ENCODE results near the gene CAMK2B.
A peak's percentile ranks its signal among the peaks of the same experiment; 100 is the strongest.

The CAMK2B gene

GRCh38 chr7:44257213-44257612 lies 68.2 kb downstream of the CAMK2B start:
- no peak for DNase-seq (ENCODE audit: low read depth)

GRCh38 chr7:44256459-44256858 lies 68.9 kb downstream of the CAMK2B start:
- no peak for DNase-seq (ENCODE audit: low read depth)

- DNase-seq (ENCODE audit: low read depth) = no peak
These were observed 73.5 kb downstream of the CAMK2B start for GRCh38 chr7:44251881-44252280.

DNA sequence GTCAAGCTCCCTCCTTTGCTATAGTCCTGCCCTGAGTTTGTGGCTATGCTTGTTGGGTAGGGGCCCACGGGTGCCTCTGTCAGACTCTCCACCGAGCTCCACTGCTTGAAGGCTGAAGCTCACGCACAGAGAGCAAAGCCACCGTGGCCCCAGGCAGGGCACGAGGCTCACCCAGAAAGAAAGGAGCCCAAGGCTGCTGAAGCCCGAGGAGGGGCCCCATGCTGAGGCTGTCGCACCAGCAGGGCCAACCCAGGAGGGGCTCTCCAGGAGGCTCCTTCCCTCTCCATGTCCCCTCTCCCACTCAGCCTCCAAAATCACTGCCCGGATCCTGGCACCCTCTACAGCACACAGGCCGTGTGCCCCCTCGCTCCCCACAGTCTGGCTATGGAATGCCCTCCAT lies 74.1 kb downstream of the CAMK2B start:
- DNase-seq (ENCODE audit: low read depth) = no peak

DNA sequence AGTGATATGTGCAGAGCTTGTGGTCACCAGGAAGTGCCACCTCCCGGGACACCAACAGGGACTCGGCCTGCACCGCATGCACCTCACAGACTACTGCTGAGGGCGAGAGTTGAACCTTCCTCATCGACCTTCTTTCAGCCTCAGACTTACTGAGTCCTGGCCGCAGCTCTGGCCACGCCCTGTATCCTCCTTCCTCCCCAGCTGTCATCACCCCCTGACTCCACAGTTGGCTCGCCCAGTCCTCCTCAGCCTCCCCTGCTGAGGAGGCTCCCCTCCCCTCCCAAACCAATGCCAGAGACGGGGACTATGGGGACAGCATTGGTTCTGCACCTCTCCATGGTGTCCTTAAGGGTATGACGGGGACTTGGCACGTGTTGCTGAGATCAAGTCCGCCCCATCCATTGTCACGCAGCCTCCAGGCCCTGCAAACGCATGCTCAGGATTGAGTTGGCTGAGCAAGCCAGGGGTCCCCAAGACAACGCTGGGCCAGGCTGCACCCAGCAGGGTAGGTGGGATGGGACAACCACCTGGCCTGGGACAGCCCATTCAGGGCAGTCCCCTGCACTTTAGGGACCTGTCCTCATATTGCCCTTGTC lies 75.7 kb downstream of the CAMK2B start:
- no peak for DNase-seq (ENCODE audit: low read depth)

GRCh38 chr7:44247868-44248651 lies 77.3 kb downstream of the CAMK2B start:
- DNase-seq (ENCODE audit: low read depth) = no peak

GRCh38 chr7:44246396-44247113 lies 78.8 kb downstream of the CAMK2B start:
- DNase-seq (ENCODE audit: low read depth) = no peak

- DNase-seq (ENCODE audit: low read depth) = no peak
These were observed 81.1 kb downstream of the CAMK2B start for GRCh38 chr7:44244282-44244681.

GRCh38 chr7:44242091-44242490 lies 83.3 kb downstream of the CAMK2B start:
- DNase-seq (ENCODE audit: low read depth) = no peak

- DNase-seq (ENCODE audit: low read depth) = peak; percentile 77
These were observed 84.3 kb downstream of the CAMK2B start for GRCh38 chr7:44240983-44241510.

DNA sequence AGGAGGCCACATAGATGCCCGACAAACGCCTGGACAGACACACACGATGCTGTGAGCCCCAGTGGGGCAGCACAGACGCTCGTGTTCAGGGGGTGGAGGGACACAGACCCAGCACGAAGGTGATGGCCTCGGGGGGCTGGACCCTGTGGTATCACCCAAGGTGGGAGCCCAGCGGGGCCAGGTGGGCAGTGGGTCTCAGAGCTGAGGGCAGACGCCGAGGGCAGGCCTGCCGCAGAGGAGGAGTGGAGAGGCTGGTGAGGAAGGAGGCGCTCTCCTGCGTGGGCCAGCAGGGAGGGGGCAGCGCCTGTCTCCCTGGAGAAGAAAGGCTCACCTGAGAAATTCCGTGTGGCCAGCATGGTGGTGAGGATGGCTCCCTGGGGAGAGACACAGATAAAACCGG lies 85.0 kb downstream of the CAMK2B start:
- DNase-seq (ENCODE audit: low read depth) = no peak

- DNase-seq (ENCODE audit: low read depth) = no peak
These were observed 86.0 kb downstream of the CAMK2B start for GRCh38 chr7:44239361-44239760.

DNA sequence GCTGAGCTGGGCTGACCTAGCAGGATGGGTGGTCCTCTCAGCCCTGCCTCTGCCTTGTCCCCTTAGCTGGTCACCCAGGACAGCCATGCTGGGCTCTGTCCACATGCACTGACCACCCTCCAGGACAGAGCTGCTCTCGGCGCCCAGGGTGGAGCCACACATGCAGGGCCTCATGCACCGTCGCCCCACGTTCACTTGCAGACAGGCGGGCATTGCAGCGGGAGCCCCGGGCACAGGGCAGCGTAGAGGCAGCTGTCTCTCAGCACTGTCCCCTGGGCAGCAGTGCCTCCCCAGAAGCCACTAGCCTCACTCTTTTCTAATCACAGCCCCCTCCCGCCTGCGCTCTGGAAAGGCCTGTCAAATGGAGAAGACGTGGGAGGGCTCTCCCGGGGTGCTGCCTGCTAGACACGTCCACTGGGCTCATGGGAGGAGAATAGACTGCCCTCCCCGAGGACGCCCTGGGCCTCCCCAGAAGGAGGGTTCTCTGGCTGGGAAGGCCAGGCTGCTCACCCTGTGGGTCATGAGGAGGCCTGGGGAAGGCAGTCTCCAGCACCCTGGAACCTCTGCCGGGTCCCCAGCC lies 87.2 kb downstream of the CAMK2B start:
- DNase-seq (ENCODE audit: low read depth) = no peak

- no peak for DNase-seq (ENCODE audit: low read depth)
These were observed 87.7 kb downstream of the CAMK2B start for GRCh38 chr7:44237696-44238095.

DNA sequence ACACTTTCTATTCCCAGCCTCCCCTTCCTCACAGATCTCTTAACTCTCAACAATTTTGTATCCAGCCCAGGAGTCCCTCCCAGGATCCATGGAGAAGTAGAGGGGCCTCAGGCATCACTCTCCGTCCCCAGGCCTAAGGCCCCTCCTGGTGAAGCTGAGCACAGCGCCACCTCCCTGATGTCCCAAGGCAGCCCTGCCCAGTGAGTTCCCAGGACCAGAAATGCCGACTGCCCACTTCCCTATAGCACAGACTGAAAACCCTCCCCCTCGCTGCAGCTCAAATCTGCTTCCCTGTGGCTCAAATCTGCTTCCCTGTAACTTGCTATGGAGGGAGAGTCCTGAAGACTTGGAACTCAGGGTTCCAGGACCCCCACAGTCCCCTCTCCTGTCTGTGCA lies 89.1 kb downstream of the CAMK2B start:
- no peak for DNase-seq (ENCODE audit: low read depth)

DNA sequence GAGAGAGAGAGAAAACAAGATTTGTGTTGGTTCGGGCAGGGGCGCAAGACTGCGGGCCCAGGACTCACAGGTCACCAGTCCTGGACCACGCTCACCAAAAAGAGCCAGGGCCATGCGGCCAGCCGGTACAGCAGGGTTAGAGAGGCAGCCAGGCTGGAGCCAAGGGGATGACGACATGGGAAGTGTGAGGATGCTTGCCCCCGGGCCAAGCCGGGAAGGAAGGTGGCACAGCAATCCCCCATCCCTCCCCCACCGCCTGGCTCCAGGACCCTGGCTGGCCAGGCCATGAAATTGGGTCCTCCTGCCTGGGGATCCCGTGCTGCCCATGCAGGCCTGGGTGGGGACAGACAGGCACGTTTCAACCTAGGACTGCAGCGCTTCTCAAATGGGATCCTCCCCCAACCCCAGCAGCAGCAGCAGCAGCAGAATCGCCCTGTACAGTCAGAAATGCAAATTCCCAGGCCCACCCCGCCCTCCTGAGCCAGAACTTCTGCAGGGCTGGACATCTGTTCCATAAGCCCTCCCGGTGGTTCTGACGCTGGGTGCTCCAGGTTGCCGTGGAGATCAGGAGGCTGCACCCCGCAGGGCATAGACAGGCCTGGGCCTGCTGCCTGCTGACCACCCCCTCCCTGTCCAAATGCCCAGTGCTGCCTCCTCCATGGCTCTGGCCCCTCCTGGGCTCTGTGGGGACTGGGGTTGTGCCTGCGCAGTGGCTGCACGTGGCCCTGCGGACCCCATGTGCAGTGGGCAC lies 89.6 kb downstream of the CAMK2B start:
- DNase-seq (ENCODE audit: low read depth) = no peak

- no peak for DNase-seq (ENCODE audit: low read depth)
These were observed 90.3 kb downstream of the CAMK2B start for GRCh38 chr7:44235066-44235465.

DNA sequence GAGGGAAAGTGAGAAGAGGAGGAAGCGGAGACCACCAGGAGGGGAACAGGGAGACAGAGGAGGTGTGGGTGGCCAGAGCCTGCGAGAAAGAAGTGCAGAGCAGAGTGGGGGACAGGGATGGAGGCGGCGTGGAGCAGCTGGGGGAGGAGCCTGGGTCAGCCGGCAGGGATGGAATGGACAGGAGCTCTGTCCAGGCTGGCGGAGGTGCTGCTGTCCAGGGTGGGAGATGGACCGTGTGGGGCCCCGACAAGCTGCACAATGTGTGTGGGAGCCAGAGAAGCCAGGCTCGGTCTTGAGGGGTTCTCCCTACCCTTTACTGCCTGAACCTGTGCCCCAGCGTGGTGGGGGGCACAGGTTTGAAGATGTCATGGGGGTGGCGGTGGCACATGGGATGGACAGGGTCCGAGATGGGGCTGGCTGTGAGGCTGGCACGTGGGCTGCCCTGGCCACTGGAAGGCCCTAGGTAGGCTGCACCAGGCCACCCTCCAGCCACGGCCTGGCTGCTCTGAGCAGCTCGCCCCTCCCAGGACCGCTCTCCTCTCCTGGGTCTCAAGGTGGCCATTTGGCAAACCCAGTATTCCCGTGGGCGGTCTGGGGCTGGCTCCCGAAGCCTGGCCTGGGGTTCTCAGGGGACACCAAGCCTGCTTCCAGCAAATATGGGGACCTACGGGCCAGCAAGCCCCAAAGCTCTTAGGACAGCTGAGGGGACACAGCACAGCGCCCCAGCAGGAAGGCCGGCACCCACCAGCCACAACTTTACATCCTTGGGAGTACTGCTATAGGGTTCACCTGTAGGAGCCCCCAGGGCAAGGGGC lies 92.3 kb downstream of the CAMK2B start:
- no peak for DNase-seq (ENCODE audit: low read depth)

DNA sequence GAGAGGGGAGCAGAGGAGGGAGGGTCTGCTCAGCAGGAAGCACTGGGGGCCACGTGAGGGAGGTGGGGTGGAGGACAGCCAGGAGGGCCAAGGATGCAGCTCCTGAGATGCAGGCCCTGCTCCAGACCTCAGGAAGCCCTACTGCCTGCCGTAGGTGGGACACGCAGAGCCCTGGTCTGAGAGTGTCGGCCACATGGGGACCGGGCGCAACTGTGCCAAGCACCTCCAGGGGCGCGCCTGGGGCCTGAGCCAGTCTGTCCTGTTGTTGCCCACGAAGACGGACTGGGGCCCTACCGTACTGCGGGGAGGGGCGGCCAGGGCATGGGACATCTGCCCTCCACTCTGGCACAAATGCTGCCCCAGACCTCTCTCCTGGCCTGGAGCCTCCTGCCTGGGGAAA lies 93.0 kb downstream of the CAMK2B start:
- DNase-seq (ENCODE audit: low read depth) = no peak

GRCh38 chr7:44231088-44231487 lies 94.3 kb downstream of the CAMK2B start:
- no peak for DNase-seq (ENCODE audit: low read depth)

- no peak for DNase-seq (ENCODE audit: low read depth)
These were observed 95.1 kb downstream of the CAMK2B start for GRCh38 chr7:44230286-44230685.
